Activated CD8-positive, alpha-beta memory T cell treated with anti-CD3 and anti-CD28 coated beads, Interleukin-2, amount 50 U/mL, for 48 hours (primary cell): ENCODE measurements around the gene ARHGEF25.
"Not testable (repeated sequence)": the region's sequence is repeated elsewhere in the genome, so short reads cannot be mapped to it uniquely, and the experiment has no call there.

Source experiments
- DNase-seq: peaks from one replicate; pipeline ENCODE4 v3.0.0-alpha.2; 2020

The ARHGEF25 gene

GRCh38 chr12:57609781-57610553 is 1.3 kb upstream of the ARHGEF25 start:
- DNase-seq, result no peak

- no peak for DNase-seq
These were observed 604 bp upstream of the ARHGEF25 start for GRCh38 chr12:57610554-57611107.

- no peak for DNase-seq
These were observed 834 bp downstream of the ARHGEF25 start for GRCh38 chr12:57611827-57612710.

GRCh38 chr12:57612711-57613426 is 1.6 kb downstream of the ARHGEF25 start:
- no peak for DNase-seq

- no peak for DNase-seq
These were observed 2.3 kb downstream of the ARHGEF25 start for GRCh38 chr12:57613427-57614109.

GRCh38 chr12:57614178-57614947 is 3.1 kb downstream of the ARHGEF25 start:
- DNase-seq, result no peak

- DNase-seq, result no peak
These were observed 3.8 kb downstream of the ARHGEF25 start for GRCh38 chr12:57614948-57615500.

- DNase-seq, result no peak
These were observed 4.4 kb downstream of the ARHGEF25 start for GRCh38 chr12:57615637-57616036.

- DNase-seq, result no peak
These were observed 5.3 kb downstream of the ARHGEF25 start for GRCh38 chr12:57616383-57617101.

- DNase-seq, result no peak
These were observed 6.7 kb downstream of the ARHGEF25 start for GRCh38 chr12:57617942-57618341.

GRCh38 chr12:57618431-57618830 is 7.2 kb downstream of the ARHGEF25 start:
- not testable (repeated sequence) for DNase-seq

GRCh38 chr12:57618966-57619433 is 7.8 kb downstream of the ARHGEF25 start:
- DNase-seq, result no peak

- DNase-seq, result no peak
These were observed 8.4 kb downstream of the ARHGEF25 start for GRCh38 chr12:57619434-57620244.

- DNase-seq, result no peak
These were observed 9.2 kb downstream of the ARHGEF25 start for GRCh38 chr12:57620245-57620935.

- no peak for DNase-seq
These were observed 9.8 kb downstream of the ARHGEF25 start for GRCh38 chr12:57620936-57621496.

GRCh38 chr12:57621497-57622292 is 10.5 kb downstream of the ARHGEF25 start:
- DNase-seq, result peak; percentile 87
